Activated T-helper 1 cell treated with Interleukin-2 at 50 U/mL for 16 hours (primary cell): ENCODE results near the gene SLC17A1.

Source experiments
- DNase-seq: peaks from one replicate; pipeline ENCODE4 v3.0.0-alpha.2; 2020; ENCODE audit warnings: low read depth

Gene SLC17A1, protein sequence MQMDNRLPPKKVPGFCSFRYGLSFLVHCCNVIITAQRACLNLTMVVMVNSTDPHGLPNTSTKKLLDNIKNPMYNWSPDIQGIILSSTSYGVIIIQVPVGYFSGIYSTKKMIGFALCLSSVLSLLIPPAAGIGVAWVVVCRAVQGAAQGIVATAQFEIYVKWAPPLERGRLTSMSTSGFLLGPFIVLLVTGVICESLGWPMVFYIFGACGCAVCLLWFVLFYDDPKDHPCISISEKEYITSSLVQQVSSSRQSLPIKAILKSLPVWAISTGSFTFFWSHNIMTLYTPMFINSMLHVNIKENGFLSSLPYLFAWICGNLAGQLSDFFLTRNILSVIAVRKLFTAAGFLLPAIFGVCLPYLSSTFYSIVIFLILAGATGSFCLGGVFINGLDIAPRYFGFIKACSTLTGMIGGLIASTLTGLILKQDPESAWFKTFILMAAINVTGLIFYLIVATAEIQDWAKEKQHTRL

DNA sequence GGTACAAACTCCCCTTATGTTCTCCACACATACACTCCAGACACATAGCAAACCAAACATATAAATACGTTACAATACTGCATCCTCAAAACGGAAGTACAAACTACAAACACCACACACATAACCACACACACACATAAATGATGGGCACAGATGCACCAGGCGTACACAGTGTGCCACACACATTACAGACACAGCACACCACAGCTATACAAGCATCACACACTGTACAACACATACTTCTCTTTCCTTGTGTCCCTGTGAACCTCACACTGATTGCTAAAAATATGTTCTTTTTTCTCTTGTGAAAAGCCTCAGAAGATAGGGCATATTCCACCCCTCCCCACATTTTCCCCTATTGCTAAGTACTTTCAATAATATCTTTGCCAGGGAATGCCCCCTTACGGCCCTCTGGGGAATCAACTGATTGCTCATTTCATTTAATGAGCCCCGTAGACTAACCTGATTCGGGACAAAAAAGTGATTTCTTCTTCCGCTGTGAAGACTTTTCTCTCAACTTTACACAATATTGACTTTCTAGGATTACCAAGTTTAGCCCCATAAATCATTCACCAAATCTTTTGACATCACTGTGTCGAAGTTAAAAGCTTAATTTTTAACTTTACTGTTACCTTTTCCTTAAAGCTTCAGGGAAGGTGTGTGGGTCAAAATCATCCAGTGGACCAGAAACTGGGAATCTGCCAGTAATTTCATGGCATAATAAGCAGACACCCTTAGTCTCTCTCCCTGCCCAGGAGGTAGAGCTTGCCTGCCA lies at the start of gene SLC17A1:
Gene SLC17A1 (minus strand): TSS at position 521 of the 775 bp plus-strand sequence. CDS start 1,495 bp downstream, outside the sequence.
- no peak for DNase-seq

DNA sequence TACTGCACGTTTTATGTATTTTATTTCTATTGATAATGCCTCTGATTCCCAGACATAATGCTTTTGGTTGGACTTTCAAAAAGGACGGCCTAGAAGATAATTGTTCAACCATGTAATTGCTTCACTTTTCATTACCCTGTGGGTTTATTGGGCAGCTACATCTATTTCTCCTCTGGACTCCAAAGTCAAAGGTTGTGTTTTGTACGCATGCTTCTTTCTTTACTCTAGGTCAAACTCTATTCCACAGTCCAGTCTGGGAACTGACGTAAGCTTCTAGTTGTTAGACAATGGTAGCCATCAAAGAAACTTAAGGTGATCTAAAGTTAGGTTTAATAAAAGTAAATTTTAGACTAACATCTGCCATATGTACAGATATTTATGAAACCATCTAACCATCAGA lies 48.7 kb upstream of the SLC17A1 start:
- no peak for DNase-seq

DNA sequence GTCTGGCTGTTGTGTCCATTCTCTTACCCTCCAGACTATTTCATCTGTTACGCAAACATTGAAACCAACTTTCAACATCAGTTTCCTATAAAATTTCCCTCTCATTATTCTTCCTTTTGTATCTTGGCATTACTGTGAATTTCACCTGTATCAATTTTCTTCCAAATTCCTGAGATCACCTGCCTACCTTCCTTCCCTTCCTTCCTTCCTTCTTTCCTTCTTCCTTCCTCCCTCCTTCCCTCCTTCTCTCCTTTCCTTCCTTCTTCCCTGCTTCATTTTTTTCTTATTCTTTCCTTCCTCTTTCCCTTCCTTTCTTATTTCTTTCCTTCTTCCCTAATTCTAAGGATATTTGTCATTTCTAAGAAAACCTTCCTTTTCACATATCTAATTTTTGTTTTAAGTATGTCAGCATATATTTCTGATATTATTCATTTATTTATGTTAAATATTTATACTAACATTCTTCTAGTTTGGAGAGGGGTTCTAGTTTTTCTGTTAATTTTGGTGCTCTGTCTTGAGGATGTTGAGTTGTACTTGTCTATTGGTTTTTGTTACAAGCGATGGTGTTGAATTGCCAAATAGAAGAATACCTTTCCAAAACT lies 47.0 kb upstream of the SLC17A1 start:
- DNase-seq, result no peak

DNA sequence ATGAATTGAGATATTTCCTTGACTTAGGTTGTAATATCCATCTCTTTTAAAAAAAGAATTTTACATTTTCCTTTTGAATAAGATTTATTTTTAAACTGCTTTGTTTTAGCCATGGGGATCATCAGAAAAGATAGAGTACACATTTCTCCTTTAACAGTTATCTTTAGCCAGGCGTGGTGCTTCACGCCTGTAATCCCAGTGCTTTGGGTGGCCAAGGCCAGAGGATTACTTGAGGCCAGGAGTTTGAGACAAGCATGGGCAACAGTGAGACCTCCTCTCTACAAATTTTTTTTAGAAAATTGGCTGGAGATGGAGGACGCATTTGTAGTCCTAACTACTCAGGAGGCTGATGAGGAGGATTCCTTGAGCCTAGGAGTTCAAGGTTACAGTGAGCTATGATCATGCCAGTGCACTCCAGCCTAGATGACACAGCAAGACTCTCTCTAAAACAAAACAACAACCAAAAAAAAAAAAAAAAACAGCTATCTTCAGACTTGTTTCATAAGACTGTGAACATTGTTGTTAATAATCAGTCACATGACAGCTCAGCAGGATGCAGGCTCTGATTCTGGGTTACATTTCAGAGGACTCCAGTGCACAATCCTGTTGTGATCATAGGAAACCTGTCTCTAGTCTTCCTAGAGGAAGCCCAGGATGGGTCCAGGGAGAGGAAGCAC lies 44.2 kb upstream of the SLC17A1 start:
- no peak for DNase-seq

DNA sequence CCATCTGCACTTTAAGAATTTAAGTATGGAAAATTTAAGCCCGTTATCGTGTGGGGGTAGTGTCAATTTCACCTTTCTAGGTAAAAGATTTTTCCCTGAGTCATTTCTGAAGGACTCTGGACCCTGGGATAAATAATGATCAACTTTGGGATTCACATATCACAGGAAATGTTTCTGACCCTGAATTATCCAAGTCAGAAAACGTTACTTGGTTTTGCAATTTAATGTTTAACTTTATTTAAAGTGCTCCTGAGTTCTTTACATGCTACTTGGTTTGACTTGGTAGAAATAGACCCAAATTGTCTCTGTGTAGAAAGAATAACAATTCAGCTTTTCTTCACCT lies 43.7 kb upstream of the SLC17A1 start:
- DNase-seq, result no peak

DNA sequence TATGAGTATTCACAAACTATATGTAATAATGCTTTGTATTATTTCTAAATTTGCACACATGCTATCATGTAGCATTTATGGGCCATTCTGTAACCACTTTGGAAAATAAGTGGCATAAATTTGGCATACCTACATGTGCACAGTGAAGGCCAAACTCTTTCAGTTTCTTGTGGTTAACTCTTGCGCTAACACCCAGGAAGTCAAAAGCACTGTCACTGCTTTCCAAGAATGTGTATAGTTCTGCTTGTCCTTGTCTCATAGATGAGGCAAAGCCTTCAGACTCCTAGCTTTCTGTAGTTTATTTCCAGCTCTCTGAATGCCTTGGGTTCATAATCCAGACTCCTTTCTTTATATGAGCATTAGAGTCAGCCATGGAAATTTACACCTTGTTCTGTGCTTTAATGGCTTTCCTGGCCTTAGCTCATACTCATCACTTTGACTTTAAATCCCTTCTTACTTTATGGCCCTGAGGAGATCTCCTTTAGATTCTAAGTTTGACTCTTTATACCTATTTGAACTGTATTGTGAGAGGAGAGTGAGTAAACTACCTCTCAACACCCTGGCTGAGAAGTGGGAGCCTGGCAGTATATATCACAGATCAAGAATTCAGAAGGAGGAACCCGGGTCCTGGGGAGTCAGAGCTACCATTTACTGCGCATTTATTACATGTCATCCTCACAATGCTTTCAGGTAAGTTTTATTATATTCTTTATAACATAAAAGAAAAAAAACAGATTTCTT lies 43.1 kb upstream of the SLC17A1 start:
- no peak for DNase-seq

DNA sequence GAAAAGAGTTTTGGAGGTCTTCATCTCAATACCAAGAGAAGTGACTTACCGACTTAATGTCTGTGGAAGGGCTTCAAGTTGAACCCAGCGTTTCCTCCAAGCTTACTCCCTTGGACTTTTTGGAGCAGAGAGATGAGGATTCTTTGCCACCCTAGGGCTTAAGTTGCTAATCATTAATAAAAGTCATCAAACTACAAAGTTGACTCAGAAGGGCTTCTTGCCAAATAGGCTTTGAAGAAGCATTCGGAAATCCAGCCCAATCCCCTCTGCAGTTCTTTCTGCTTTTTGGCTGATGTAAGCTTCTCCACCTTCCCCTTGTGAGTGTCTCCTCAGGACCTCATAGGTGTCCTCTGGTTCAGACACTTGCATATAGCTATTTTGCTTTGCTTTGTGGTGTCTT lies 42.3 kb upstream of the SLC17A1 start, which contains the start of gene SLC17A3:
Gene SLC17A3 (minus strand): TSS at position 126 of the 400 bp plus-strand sequence. CDS start 5,856 bp downstream, outside the sequence.
- no peak for DNase-seq

DNA sequence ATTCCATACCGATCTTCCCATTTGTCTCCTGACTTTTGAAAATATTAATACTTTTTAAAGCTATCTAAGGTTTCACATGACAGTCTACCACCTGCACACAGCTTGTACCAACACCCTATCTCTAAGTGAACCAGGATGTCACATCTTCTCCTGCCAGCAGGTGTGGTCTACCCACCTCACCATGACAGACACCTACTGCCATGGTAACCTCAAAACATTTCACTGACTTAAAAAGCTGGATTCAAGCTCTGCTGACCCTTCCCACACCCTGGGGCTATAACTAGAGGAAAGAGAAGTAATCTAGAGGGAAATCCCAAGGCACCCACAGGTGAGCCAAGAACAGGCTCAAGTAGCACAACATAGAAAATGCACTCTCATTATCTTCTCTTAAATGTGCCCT lies 41.0 kb upstream of the SLC17A1 start:
- DNase-seq, result no peak

DNA sequence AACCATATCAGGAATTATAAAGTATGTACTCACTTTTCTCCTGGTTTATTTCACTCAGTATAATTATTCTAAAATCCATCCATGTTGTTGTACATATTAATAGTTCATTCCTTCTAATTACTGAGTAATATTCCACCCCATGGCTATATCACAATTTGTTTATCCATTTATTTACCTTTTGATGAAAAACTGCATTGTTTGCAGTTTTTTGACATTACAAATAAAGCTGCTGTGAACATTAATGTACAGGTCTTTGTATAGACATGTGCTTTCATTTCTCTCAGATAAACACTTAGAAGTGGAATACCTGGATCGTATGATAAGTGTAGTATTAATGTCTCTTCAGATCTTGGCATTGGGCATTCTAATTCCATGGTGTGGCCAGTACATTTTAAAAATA lies 38.0 kb upstream of the SLC17A1 start:
- DNase-seq, result no peak

DNA sequence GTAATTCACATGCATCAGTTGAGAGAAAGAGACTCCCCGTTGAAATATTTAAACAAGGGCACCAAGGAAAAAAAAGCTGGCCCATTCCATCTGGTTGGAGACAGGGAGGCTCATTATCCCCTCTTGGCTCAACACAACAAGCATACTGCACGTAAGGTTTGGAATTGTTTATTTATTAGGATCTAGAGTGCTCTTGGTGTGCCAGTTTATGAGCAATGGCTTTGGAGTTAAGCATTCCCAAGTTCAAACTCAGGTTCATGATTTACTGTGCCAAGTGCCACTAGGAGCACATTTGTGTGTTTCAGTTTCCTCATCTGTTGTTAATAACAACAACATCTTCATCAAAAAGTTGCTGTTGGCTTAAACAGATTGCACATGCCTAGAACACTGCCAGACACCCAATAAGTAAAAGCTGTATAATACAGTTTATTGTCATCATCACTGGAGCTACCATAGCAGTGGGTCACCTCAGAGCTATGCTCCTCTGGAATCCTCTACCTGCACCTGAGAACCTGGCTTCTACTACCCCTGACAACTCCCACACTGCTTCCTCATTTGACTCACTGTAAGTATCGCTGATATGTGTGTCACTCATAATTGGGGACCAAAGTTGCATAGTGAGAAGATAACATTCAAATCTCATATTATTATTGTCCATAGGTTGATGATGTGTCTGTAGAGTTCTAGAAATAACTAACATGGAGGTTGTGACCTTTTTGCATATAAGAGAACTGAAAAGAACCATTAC lies 36.8 kb upstream of the SLC17A1 start:
- DNase-seq, result no peak

DNA sequence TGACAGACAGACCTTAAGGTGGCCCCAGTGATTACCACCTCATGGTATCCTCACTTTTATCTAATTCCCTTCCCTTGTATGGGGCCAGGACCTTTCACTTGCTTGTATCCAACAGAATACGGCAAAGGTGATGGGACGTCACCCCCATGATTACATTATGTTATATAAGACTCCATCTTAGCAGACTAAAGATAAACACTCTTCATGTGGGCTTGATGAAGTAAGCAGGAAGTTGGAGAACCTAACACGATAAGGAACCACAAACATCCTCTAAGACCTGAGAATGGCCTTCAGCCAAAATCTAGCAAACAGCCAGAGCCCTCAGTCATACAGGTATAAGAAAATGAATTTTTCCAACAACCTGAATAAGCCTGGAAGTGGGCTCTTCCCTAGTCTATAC lies 34.2 kb upstream of the SLC17A1 start:
- no peak for DNase-seq

DNA sequence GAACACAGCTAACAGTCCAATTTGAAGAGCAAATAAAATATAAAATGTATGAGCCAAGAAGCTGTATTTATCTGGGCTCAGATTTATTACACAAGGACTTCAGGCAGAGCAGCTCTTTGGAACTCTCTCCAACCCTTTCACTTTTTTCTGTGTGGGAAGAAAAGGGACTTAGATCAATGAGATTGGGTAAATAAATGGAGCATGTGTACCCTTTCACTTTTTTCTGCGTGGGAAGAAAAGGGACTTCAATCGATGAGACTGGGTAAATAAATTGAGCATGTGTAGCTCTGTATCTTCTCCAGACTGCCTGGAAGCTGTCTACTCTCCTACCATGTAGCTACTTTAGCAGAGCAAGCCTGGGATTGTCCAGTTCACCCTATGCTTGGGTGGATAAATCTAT lies 31.5 kb upstream of the SLC17A1 start:
- no peak for DNase-seq

DNA sequence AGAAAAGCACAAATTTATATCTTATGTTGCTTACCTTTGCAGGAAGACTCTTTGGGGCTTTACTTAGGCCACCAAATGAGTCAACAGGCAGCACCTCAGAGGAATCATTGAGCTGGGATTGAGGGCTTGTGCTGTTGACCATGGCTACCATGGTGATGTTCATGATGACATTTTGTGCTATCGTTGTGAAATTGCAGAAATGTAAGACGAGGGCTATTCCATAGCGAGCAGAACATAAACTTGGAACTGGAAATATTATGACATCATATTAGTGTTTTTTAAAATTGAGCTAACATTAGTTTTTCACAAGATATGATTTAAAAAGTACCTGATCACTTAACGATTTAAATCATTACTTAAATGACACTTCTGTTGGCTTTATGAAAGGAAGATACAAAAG lies 30.3 kb upstream of the SLC17A1 start:
- no peak for DNase-seq

DNA sequence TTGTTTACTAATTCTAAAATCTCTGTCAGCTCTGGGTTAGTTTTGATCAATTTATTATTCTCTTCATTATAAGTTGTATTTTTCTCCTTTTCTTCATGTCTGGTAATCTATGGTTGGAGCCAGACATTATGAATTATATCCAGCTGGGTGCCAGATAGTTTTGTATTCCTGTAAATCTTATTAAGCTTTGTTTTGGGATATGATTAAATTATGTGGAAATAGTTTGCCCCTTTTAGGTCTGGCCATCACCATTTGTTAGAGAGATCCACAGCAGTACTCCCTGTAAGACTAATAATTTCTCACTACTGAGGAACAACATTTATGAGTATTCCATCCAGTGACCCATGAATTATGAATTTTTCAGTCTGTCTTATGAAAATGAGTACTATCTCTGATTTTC lies 20.9 kb upstream of the SLC17A1 start:
- no peak for DNase-seq

DNA sequence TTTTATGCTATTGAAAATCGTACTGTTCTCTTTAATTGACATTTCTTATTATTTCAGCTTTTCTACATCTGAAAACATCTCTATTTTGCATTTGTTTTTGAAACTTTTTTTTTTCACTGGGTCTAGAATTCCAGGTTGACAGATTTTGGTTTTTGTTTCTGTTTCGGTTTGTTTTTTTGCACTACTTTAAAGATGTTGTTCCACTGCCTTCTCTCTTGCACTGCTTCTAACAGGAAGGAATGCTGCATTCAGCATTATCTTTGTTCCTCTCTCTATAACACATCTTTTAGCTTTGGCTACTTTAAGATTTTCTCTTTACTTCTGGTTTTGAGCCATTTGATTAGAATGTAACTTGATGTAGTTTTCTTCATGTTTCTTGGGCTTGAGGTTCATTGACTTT lies 20.1 kb upstream of the SLC17A1 start:
- no peak for DNase-seq

DNA sequence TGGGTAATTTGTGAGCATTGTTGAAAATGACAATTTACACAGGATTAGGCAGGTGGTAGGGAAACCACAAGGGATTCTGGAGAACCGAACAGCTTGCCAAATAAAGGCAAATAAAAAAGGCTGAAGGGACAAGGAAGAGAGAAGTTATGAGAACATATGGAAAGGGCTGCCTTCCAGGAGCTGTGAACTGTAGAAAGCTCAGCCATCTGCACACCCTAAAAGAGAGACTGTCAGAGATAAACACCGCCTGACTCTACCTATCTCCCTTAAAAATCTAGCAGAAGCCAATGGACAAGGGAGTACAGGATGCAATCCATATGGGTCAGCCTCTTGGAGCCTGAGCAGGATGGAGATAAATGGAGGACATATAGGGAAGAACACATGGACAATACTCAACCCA lies 12.7 kb upstream of the SLC17A1 start:
- DNase-seq, result no peak

DNA sequence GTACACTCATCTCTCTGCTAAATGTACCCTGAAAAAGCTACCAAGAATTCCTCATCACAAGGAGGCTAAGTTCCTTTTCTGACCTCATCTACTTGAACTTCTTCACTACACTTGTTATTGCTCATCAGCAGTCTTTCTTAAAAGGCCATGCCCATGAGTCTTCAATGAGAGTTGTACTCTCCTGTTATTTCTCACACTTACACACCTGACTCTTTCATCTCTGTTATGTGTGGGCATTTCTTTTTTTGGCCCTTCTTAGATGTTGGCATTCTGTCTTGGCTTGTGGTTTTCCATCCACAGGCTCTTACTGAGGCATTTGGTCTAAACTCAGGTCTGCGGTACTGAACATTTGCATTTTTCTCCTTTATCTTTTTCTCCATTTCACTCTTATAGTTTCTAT lies 10.7 kb upstream of the SLC17A1 start:
- no peak for DNase-seq

DNA sequence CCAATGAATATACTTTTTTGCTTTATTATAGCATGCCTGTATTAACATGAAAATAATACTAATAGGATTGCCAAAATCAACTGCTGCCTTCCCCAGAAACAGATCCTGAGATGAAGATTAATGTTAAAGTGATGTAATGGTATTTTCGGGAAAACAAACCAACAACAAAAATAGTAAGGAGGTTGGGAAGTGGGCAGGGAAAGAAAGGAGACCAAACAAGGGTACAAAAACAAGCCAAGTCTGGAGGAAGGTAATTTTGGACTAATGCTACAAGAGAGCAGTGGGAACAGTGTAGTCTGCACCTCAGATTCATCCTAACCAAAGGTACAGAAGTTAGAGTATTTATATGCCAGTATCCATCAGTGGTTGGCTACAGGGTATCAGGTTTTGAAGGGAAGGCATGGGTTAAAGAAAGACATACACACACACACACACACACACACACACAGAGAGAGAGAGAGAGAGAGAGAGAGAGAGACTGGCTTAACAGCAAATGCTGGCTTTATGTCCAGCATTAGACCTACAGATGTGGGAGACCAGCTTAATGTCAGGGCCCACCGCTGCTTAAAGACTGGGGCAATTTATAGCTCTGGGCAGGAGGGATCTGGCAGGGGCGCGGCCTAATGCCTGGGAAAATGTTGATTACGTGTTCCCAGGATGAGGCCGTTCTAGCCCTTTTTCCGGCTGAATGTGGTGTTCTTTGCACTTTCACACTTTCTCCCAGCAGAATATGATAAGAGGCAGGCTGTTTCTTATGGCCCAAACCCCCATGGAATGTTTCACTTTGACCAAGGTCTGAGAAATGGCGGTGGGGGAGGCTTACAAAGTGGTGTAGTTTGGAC lies 3.8 kb upstream of the SLC17A1 start:
- no peak for DNase-seq

DNA sequence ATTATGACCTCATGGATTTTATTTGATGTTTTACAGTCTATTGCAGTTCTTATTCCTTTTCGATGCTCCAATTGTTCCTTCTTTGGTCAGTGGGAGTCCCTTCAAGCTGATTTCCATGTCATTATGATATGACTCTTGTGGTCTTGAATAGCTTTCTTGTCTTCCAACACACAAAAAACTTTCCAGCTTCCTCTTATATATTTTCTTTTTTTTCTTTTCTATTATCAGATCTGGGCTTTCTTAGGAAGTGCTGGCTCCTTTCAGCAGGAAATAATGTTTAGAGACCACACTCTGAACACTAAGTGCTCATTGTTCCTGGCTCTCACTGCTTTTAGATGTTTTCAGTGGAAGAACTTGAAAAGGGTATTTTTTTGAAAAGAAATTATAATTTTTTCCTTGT lies 3.1 kb upstream of the SLC17A1 start:
- no peak for DNase-seq

DNA sequence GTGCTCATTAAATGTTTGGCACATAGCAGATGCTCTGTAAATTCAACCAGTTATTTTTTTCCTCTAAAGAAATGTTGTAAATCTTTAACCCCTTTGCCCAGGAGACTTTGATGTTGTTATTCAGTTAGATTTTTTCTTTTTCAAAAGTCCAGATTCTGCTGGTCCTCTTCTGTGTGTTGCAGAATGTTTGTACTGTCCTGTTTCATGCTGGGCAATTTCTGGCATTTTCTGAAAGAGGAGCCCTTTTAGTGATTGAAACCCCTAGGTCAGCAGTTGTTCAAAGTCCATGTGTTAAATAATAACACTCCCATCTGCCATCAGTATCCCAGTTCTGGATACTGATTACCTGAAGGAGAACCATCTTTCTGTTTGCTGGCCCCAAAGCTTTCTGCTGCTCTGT lies 1.3 kb upstream of the SLC17A1 start:
- DNase-seq, result no peak
